GOT3 (cell line): ENCODE data around the gene SLC9A5.

Experiments used
- DNase-seq: peaks from one replicate; lab custom pipeline; 2025; ENCODE audit warnings: mixed read lengths; lab: John Stamatoyannopoulos, UW

SLC9A5 gene

DNA sequence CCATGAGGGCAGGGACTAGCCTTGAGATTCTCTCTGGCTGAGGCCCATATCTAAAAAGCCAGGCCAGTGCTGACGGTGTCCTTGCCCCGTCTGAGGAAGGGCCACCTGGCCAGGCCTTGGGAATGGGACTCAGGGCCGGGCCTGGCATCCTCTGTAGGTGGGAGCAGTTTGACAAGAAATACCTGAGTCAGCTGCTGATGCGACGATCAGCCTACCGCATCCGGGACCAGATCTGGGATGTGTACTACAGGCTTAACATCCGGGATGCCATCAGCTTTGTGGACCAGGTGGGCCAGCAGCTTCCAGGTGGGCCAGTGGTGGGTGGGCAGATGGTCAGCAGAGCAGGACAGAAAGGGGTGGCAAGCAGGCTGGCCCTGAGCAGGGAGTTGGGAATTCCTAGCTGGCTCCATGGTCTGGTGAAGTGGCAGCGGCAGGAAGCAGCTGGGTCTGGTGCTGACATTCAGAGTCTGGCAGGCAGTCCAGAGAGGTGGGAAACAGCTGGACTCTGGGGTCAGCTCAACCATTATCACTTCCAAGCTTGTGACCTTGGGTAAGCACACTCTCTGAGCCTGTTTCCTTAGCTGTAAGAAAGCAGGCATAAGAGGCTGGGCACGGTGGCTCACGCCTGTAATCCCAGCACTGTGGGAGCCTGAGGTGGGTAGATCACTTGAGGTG lies 9.5 kb downstream of the SLC9A5 start:
- DNase-seq, result no peak

DNA sequence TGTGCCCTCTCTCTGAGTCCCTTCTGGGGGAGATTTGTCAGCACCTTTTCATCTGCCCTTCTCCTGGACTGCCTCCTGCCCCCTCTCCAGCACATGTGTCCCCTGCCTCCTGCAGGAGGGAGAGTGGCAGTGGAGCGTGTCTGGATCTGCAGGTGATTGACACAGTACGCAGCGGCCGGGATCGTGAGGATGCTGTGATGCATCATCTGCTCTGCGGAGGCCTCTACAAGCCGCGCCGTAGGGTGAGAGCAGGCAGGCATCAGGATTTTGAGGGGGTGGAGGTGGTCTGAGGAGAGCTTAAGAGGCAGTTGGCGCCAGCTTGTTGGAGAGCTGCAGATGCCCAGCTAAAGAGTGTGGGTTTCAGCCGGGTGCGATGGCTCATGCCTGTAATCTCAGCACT lies 10.9 kb downstream of the SLC9A5 start:
- no peak for DNase-seq

DNA sequence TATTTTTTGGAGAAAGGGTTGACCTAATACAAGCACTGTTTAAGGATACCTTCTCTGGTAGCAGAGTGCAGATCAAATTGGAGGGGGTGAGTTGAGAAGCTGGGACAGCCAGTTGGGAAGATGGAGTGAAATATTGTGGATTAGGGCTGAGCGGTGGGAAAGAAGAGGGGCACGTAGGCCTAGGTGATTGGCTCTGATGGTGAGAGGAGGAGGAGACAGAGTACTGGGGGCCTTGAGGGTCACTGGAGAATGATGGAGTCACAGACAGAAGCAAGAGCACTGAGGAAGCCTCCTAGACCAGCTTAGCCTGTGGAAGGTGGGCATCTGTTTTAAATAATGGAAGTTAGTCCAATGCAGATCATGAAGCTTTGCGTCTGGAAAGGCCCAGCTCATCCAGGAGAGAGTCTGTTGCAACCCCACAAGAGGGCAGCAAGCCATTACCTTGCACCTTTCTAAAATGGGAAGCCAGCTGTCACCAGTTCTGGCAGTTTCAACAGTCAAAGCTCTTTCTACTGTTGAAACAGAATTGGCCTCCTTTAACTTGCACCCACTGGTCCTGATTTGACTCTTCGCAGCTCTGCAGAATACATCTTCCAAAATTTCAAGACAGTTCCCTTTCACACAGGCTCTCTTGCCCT lies 11.8 kb downstream of the SLC9A5 start:
- no peak for DNase-seq

DNA sequence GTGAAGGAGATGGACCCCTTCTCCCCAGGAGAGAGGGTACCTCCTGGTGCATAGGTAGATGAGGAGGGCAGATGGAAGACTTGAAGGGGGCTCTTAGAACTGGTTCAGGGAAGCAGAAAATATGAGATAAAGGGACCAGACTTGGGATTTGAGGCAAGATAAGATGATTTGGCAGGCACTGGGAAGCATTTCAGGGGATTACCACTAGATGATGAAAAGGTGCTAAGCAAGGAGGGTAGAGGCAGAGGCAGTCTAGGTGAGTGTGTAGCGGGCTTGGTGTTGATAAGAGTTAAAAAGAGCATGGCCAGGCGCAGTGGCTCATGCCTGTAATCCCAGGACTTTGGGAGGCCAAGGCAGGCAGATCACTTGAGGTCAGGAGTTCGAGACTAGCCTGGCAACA lies 14.4 kb downstream of the SLC9A5 start:
- no peak for DNase-seq

DNA sequence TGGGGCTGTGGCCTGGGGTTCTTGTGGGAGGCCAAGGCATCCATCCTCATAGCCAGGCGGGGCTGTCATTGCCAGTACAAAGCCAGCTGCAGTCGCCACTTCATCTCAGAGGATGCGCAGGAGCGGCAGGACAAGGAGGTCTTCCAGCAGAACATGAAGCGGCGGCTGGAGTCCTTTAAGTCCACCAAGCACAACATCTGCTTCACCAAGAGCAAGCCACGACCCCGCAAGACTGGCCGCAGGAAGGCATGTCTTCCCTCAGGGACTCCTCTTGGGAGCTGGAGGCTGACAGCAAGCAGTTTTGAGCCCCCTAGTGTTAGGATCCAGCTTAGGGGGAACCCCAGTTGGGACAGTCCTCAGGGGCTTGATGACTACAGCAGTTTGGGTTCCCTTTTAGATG lies 15.5 kb downstream of the SLC9A5 start:
- no peak for DNase-seq

DNA sequence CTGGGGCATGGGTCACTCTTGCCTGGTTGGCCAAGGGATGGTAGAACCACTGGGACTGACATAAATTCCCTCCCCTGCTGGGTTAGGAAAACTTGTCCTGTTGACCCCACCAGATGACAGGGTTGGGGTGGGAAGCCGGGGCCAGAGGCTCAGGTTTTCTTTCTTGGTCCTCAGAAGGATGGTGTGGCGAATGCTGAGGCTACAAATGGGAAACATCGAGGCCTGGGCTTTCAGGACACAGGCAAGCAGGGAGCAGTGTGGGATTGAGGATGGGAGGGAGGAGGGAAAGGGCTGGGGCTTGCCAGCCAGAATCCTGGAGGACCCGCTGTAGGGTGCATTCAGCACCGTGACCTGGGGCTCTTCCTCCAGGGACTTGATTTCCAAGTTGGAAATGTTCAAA lies 16.1 kb downstream of the SLC9A5 start:
- no peak for DNase-seq

DNA sequence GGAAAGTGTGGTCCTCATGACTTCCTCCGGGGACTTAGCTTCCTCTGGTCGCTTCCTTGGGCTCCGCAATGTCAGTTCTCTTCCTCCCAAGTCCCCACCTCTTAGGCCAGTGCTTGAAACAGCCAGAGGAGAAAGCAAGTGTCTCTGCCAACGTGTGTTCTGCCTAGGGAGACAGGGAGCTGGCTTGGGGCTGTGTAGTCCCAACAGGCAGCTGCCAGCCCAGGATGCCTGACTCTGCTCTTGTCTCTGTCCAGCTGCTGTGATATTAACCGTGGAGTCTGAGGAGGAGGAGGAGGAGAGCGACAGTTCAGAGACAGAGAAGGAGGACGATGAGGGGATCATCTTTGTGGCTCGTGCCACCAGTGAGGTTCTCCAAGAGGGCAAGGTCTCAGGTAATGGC lies 17.1 kb downstream of the SLC9A5 start:
- no peak for DNase-seq

DNA sequence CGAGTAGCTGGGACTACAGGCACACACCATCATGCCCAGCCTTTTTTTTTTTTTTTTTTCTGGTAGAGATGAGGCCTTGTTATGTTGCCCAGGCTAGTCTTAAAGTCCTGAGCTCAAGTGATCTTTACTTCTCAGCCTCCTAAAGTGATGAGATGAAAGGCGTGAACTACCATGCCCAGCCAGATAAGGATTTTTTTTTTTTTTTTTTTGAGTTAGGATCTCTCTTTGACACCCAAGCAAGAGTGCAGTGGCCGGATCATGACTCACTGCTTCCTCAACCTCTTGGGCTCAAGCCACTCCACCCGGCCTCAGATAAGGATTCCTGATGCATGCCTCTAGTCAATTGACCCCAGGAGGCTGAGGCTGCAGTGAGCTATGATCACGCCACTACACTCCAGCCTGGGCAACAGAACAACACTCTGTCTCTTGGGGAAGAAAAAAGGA lies 19.4 kb downstream of the SLC9A5 start:
- DNase-seq, result peak; percentile 44

DNA sequence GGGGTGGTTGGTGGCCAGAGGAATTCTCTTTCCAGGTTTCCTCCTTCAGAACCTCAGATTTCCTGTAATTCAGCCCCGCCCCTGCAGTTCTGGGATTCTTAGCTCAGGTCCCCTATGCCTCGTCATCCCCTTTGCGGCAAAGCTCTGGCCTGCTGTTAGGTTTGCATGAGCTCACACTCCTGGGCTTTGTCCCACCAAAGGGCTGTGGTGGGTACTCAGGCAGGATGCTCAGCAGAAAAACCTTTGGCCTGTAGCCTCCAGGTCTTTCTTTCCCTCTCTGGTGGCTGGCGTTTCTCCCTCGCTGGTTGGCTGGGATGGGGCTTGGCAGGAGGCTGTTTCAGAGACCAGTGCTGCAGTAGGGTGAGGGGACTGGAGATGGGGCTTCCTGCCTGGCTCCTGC lies 21.0 kb downstream of the SLC9A5 start:
- peak; percentile 36 for DNase-seq

DNA sequence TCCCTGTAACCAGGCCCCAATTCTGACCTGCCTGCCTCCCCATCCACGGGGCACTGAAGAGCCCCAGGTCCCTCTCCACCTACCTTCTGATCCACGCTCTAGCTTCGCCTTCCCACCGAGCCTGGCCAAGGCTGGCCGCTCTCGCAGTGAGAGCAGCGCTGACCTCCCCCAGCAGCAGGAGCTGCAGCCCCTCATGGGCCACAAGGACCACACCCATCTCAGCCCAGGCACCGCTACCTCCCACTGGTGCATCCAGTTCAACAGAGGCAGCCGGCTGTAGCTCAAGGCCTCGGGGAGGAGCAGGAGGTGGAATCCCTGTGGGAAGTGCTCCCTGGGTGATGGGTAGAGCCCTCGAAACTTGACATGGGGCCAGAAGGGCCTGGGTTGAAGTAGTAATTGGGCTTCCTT lies 22.2 kb downstream of the SLC9A5 start:
- DNase-seq, result no peak

DNA sequence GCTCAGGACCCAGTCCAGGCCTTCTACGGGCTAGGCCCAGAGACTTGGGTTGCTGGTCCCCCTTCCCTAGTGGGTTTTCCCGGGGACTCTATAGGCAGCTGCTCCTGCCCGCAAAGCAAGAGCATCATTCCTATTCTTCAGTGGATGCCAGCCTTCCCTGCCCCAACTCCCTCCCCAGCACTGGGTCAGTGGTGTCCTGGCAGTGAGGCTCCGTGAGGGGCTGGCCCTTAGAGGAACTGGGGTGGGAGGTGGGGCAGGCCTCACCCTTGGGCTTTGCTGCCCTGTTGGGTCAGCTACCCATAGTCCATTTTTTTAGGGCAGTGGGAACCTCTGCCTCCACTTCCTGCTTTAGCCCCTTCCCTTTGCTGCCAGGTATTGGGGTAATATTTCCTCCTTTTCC lies 22.7 kb downstream of the SLC9A5 start:
- no peak for DNase-seq

DNA sequence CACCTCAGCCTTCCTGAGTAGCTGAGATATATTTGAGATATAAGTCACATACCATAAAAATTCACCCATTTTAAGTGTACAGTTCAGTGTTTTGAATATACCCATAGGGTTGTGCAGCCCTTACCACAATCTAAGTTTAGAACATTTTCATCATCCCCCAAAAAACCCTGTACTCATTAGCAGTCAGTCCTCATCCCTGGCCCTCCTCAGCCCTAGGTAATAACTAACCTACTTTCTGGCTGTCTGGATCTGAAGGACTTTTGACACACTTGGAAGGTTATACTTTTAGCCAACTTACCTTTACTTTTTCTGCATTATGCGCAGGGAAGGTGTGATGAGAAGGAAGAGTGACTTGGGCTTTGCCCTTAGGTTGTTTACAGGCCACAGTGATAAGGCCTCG lies 26.5 kb downstream of the SLC9A5 start:
- no peak for DNase-seq

DNA sequence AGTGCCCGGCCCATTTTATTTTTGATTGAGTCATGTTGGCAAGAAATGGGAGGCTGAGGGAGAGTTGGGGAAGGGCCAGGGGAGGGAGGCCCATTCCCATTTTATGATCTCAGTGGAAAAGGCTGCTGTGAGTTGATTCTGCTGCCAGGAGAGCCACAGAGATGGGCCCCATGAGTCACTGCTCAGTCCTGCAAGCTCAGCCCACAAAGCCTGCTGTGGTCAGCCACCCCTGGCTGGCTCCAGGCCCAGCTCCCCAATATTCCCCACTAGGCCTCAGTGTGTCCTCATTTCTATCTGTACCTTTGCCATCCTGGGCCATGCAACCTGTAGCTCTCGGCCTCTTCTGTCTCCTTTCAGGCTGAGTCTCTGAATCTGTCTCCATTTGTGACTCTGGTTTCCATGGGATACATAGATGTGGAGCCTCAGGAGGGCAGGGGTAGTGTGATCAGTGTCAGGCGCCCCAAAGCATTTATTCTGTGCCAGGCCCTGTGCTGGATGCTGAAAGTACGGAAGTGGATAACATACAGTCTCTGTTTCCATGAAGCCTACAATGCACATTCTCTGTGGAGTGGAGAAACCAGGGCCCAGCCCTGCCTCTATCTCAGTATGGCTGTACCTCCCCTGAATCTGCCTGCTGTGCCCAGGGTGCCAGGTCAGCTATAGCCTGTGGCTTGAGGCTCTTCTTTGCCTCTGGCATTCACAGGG lies 28.7 kb downstream of the SLC9A5 start:
- DNase-seq, result peak; percentile 80

DNA sequence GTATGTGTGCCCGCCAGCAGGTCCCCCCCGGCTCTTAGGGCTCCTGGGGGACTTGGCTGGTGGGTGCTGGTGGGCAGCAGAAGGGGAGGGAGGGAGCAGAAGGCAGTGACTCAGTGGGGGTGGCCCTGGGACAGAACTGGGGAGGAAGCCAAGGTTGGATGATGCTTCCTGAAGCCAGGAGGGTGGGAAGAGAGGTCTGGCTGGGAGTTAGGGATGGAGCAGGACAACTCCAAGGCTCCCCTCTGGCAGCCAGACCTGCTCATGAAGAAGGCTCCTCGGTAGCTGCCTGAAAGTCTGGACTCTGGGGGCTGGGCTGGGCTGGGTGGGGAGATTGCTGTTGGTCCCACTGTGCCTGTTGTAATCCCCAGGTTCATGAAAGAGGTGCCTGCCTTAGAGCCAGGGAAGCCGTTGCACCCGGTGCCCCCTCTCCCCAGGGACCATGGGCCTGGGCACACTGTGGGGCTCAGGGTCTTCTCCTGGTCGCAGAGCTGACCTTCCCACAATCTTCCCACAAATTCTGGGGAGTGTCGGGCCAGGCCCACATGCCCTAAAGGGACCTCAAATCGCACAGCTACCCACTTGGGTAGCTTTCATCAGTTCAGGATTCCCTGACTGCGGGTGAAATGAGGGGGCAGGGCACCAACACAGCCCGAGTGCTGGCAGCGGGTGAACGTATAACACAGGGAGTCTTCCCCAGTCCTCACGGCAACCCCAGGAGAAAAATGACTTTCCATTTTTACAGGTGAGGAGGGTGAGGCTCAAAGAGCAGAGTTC lies 29.4 kb downstream of the SLC9A5 start:
- DNase-seq, result peak; percentile 47

DNA sequence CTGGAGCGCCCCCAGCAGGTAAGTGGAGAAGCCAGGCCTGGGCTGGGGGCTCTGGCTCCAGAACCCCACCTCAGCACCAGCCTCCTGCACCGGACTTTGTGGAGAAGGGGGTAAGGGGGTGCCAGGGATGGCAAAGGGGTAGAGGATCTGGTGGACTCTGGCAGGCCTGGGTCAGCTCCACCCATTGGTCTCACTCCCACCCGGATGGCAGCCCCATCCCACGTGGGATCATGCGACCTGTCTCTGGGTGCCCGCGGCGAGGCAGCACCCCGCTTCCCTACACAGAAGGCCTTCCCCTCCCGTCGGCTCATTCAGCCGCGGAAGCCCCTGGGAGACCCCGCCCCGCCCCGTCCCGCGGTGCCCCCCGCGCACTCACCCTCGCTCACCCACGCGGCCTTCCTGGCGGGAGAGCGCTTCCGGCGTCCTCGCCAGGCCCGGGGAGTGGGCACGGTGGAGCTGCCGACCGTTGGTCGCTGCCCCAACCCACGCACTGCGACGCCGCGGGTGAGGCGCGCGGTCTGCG lies 30.1 kb downstream of the SLC9A5 start:
- no peak for DNase-seq

DNA sequence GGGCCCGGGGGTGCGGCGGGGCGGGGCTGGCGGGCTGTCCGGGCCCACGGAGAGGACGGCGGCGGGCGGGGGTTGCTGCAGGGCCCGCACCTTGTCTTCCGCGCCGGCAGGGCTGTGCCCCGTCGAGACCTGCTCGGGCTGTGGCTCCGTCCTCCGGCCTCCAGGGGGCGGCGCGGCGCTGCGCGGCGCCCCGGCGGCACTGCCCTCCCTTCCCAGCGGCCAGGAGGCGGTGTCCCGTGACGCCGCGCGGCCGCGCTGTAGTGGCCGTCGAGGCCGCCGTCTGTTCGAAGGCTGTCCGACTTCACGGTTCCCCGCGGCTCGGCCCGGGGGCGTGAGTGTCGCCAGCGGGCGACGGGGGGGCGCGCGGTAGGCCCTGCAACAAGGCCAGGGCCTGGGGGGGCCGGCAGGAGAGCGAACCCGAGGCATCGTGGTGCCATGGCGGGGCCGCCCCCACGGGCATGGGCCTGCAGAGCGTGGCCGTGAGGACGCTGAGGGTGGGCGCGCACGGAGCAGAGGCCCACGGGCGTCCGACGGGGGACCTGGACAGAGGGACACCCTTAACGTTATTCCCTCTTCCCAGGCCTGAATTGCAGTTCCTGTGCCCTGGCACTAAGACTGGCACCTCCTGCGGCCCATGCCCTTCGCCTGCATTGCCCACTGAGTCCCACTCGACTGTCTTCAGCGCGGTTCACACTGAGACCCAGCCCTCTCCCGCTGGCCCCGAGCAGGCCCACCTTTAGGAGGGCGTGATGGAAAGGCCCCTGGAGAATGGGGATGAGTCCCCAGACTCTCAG lies 30.7 kb downstream of the SLC9A5 start, which contains the start of gene PLEKHG4:
Gene PLEKHG4, plus strand, starts transcription at position 237 of the 794 bp plus-strand sequence. Its CDS starts 513 bp downstream, at position 750.
- DNase-seq, result peak; percentile 43

DNA sequence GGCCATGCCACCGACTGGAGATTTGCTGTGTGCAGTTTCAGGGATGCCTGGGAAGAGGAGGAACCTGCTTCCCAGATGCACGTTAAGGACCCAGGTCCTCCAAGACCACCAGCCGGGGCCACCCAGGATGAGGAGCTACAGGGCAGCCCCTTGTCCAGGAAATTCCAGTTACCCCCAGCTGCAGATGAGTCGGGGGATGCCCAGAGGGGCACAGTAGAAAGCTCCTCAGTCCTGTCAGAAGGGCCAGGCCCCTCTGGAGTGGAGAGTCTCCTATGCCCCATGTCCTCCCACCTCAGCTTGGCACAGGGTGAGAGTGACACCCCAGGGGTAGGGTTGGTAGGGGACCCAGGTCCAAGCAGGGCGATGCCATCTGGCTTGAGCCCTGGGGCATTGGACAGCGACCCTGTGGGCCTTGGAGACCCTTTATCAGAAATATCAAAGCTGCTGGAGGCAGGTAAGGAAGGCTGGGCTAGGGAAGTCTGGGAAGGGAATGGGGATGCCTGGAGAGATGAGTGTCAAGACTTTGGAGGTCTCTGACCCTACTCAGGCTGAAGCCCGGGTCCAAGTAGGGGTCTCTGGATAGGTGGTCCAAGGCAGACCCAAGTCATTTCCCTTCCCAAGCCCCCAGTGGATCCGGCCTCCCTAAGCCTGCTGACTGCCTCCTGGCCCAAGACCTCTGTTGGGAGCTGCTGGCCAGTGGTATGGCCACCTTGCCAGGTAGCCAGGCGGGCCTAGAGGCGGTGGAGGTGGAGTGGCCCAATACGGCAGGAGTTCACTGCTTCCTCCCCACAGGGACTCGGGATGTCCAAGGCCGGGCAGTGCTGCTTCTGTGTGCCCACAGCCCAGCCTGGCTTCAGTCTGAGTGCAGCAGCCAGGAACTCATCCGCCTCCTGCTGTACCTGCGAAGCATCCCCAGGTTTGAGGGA lies 31.6 kb downstream of the SLC9A5 start:
- no peak for DNase-seq

DNA sequence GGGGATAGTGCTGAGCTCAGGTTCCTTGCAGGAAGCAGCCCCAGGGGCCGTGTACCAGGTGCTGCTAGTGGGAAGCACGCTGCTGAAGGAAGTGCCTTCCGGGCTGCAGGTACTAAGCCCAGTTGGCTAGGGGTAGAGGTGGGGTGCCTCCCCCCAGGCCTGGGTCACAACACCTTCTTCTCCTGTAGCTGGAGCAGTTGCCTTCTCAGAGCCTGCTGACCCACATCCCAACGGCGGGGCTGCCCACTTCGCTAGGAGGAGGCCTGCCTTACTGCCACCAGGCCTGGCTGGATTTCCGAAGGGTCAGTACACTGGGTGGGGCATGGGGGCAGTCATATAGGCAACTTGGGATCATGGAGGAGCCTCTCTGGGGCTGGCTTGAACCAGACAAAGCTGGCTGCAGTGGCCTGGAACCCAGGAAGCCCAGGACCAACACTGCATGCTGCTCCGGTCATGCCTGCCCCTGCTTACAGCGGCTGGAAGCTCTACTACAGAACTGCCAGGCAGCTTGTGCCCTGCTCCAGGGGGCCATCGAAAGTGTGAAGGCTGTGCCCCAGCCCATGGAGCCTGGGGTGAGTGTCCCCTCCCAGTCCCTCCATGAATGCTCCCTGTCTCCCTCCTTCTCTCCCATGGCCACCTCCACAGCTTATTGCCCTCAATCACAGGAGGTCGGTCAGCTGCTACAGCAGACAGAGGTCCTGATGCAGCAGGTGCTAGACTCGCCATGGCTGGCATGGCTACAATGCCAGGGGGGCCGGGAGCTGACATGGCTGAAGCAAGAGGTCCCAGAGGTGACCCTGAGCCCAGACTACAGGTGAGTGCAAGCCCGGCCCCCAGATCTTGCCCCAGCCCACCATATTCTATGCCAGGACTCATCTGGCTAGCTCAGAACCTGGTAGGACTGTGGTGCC lies 33.0 kb downstream of the SLC9A5 start:
- no peak for DNase-seq

DNA sequence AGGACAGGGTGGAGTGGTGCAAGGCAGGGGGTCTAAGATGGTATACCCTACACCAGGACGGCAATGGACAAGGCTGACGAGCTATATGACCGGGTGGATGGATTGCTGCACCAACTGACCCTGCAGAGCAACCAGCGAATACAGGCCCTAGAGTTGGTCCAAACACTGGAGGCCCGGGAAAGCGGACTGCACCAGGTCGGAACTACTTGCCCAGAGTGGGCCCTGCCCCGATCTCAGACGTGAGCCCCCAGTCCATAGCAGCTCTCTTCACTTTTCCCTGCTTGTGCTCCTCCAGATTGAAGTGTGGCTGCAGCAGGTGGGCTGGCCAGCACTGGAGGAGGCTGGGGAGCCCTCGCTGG lies 33.6 kb downstream of the SLC9A5 start:
- no peak for DNase-seq
